ENCODE results near the gene USB1. TPM values are rescaled to one million over a fixed set of nuclear protein-coding genes. Genes with fewer than 3 reads are reported as not detected.
"Not testable (repeated sequence)": the region's sequence is repeated elsewhere in the genome, so short reads cannot be mapped to it uniquely, and the experiment has no call there.

The USB1 gene
- polyA plus RNA-seq, 3 donors = 11.8 to 35.0 (median 25.1) TPM

DNA sequence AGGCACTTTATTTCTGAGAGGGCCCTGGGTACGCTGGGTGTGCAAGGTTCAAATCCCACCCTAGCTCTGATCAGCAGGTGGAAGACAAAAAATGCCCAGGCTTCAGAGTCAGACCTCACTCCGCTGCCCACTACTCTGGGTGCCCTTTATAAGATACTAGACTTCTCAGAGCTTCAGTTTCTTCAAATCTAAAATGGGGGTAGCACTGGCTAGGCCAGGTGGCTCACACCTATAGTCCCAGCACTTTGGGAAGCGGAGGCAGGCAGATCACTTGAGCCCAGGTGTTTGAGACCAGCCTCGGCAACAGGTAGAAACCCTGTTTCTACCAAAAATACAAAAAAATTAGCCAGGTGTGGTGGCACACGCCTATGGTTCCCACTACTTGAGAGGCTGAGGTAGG is 1.7 kb downstream of the USB1 start:
- H3K27ac ChIP-seq (ENCODE audit: low read depth, low read length) = no peak overlapping the region
- 93 to 99% (median 98%) methylated on average over 5 of the region's 5 CpGs for WGBS, 3 donors

DNA sequence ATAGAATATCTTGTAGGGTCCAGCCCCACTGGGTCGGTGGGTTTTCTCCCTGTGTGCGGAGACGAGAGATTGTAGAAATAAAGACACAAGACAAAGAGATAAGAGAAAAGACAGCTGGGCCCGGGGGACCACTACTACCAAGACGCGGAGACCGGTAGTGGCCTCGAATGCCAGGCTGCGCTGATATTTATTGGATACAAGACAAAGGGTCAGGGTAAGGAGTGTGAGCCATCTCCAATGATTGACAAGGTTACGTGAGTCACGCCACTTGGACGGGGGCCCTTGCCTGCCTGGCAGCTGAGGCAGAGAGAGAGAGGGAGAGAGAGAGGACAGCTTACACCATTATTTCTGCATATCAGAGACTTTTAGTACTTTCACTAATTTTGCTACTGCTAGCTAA is 3.5 kb downstream of the USB1 start:
- 51 to 89% (median 88%) methylated on average over 12 of the region's 12 CpGs for WGBS, 3 donors
- H3K27ac ChIP-seq (ENCODE audit: low read depth, low read length) = not testable (repeated sequence)

DNA sequence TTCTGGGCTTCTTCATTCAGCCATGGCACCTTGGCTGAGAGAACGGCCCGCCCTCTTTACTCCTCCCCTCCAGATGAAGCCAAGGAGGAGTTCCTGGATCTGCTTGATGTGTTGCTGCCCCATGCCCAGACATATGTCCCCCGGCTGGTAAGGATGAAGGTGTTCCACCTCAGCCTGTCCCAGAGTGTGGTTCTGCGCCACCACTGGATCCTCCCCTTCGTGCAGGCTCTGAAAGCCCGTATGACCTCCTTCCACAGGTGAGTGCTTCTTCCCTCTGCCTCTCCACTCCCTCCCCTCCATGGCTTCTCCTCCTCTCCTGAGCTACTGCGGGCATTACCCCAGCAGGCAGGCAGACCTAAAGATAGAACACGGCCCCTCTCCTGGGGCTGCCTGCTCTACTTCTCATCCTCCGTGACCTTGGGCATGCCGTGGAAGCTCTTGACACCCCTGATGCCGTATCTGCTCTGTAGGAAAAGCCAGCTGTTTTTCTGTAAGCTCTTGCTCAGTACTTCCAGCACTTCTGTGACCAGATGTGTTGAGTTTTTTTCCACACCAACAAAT is 8.7 kb downstream of the USB1 start:
- 83 to 95% (median 92%) methylated on average over 11 of the region's 11 CpGs for WGBS, 3 donors

DNA sequence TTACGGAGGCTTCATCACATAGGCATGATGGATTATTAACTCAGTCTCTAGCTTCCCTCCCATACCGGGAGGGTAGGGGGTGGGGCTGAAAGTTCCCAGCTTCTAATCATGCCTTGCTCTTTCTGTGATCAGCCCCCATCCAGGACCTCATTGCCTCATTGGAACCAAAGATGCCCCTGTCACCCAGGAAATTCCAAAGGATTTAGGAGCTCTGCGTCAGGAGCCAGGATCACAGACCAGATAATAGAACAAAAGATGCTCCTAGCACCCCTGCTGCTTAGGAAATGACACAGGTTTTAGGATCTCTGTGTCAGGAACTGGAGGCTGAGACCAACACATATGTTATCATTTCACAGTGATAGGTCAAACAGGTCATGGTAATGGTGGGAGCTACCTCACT is 9.7 kb downstream of the USB1 start:
- H3K27ac ChIP-seq (ENCODE audit: low read depth, low read length) = no peak overlapping the region
- WGBS, 3 donors = 72 to 84% (median 79%) methylated on average over 3 of the region's 3 CpGs

More for the DNA sequence above, 8.7 kb downstream of the USB1 start:
- H3K27ac ChIP-seq (ENCODE audit: low read depth, low read length) = no peak overlapping the region

DNA sequence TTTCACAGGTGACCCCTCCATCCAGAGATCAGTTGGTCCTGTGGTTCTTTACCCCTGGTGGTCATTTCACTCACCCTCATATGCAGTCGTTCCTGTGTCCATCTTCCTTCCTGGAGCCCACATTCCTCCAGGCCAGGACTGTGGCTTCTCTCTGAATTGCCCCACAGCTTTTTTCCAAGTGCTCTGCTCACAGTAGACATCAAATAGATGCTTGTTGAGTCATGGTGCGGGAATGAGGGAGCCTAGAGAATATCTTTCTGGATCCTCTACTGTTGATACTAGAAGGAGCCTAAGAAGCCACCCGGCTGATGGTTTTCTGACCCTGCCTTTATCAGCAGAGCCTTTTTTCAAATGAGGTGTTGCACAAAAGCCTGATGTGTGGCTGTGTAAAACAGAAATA is 10.4 kb downstream of the USB1 start:
- 82 to 83% (median 82%) methylated on average over 3 of the region's 3 CpGs for WGBS, 3 donors
- no peak overlapping the region for H3K27ac ChIP-seq (ENCODE audit: low read depth, low read length)

DNA sequence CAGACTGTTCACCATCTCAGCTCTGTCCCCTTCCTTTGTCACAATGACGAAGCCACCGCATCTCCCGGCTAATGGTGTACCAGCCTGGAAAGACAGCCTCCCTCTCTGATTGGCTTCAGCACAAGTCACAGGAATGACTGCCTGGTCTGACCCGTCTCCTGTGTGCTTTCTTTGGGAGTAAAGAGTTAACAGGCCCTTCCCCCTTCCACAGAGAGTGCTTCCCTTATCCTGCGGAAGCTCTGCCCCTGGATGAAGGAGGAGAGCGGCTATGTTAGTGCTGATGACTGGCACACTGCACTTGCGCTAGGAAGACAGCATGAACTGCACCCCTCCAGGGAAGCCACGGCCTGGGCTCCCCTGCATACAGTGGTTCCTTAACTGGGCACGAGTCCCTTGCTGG is 11.3 kb downstream of the USB1 start:
- no peak overlapping the region for H3K27ac ChIP-seq (ENCODE audit: low read depth, low read length)
- 74 to 83% (median 76%) methylated on average over 9 of the region's 9 CpGs for WGBS, 3 donors

DNA sequence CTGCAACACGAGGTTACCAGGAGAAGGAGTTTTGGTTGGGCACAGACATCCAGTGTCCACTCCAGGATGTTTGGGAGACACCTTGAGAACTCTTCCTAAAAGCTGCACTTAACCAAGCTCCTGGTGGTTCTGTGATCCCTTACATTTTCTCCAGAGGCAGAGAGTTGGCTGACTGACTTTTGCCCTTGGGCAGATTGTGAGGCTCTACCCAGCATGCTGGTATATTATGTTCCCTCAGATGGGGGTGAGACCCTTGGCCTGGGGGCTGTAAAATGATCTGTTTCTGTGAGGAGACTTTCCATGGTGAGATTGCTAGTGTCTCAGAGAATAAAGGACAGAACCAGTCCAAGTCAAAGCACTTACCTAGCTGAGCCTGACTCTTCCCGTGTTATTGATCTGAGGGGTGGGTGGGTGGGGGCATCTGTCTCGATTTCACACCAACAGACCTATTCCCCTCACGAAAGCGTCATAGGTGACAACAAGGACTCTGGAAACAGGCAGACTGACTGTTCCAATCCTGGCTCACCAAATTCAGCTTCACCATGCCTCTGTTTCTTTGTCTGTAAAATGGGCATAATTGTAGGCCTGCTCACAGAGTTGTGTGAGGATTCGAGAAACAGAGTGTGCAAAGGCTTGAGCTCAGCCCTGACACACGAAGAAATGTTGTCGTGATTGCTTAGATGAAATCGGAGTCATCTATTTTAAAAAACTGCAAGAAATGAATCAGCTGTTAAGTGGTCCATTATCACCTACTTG is 12.2 kb downstream of the USB1 start:
- no peak overlapping the region for H3K27ac ChIP-seq (ENCODE audit: low read depth, low read length)
- 89 to 94% (median 91%) methylated on average over 9 of the region's 9 CpGs for WGBS, 3 donors

DNA sequence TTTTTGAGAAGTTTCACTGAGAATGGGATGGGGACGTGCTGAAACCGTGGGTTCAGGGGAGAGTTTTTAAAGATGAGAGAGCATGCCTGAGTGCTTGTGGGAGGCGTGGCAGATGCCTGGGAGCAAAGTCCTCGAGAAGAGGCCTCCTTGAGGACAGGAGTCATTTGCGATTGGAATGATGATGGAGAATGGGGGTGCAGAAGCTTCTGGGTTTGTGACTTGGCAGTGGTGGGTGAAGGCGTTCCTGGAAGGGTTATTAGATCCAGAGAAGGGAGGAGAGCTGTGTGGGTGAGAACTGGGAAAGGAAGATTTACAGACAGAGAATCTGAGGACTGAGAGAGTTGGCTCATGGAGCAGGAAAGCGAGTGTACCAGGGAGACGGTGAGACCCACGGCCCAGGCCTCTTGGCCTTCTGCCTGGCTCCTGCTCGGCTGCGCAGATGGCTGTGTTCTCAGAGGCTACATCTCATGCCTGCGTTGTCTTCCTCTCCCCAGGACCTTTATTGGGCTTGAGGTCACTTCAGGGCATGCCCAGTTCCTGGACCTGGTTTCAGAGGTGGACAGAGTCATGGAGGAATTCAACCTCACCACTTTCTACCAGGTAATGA is 15.7 kb downstream of the USB1 start:
- no peak overlapping the region for H3K27ac ChIP-seq (ENCODE audit: low read depth, low read length)
- WGBS, 3 donors = 43 to 73% (median 66%) methylated on average over 12 of the region's 12 CpGs

DNA sequence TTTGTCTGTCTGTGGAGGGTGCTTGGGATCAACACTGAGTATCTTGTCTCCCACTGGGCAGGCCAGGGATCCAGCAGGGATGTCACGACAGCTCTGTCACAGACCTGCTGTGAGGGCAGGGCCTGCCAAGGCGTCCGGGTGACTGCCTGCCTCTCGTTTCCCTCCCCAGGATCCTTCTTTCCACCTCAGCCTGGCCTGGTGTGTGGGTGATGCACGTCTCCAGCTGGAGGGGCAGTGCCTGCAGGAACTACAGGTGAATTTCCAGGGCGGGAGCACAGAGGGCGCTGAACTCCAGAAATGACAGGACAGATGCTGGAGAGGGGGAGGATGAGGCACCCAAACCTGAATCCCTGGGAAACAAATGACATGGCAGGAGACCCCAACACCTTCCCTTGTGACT is 17.6 kb downstream of the USB1 start:
- H3K27ac ChIP-seq (ENCODE audit: low read depth, low read length) = no peak overlapping the region
- WGBS, 3 donors = 83 to 89% (median 89%) methylated on average over 7 of the region's 7 CpGs

DNA sequence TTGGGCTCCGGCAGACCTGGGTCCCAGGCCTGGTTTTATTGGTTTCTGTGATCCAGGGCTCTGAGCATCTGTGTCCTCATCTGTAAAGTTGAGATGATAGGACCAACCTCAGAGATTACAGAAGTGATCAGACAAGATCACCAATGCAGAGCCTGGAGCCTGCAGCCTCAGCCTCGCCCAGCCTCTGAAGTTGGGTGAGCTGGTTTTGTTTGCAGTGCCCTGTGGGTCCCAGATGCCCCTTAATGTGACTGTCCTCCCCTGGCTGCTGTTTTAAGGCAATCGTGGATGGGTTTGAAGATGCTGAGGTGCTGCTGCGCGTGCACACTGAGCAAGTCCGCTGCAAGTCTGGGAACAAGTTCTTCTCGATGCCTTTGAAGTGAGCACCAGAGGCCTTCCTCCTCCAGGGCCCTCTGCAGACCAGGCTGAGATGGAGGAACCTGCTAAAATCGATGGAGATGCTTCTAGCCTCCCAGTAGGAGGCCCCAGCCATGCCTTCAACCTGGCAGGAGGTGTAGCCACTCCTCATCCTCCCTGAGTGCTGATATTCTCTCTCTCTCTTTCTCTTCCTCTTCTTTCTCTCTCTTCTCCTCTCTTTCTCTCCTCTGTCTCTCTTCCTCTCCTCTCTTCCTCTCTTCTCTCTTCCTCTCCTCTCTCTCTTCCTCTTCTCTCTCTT is 18.8 kb downstream of the USB1 start:
- 81 to 86% (median 83%) methylated on average over 8 of the region's 8 CpGs for WGBS, 3 donors
- no peak overlapping the region for H3K27ac ChIP-seq (ENCODE audit: low read depth, low read length)

DNA sequence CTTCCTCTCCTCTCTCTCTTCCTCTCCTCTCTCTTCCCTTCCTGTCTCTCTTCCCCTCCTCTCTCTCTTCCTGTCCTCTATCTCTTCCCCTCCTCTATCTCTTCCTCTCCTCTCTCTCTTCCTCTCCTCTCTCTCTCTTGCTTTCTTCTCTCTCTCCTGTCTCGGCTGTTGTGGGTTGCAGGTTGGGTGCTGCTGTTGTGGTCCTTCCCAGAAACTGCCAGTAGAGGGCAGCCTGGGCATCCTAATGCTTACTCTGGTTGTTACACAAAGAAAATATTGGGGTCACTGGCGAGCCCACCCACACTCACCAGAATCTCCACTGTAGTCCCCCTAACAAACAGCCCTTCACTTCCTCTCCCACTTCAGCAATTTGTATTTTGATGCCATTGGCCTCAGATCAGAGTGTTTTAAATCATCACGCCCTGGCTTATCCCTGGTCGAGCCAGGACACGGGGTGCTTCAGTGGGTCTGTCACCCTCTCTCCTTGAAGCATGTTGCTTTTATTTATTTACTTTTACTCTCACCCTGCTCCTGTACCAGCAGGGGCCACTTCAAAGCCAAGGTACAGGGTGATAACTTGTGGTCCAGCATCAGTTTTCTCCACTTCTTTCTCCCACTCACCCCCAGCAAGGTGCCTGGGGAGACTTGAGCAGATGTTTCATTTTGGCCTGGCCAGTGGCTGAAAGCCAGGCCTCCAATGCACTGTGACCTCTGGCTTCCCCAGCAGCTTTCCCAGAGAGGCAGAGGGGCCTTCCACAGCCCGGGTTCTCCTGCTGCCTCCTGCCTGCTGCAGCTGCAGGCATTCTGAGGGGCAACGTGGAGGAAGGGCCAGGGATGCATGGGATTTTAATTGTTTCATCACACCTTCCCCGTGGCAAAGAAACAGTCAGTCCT is 19.7 kb downstream of the USB1 start:
- no peak overlapping the region for H3K27ac ChIP-seq (ENCODE audit: low read depth, low read length)
- 55 to 58% (median 56%) methylated on average over 8 of the region's 8 CpGs for WGBS, 3 donors

DNA sequence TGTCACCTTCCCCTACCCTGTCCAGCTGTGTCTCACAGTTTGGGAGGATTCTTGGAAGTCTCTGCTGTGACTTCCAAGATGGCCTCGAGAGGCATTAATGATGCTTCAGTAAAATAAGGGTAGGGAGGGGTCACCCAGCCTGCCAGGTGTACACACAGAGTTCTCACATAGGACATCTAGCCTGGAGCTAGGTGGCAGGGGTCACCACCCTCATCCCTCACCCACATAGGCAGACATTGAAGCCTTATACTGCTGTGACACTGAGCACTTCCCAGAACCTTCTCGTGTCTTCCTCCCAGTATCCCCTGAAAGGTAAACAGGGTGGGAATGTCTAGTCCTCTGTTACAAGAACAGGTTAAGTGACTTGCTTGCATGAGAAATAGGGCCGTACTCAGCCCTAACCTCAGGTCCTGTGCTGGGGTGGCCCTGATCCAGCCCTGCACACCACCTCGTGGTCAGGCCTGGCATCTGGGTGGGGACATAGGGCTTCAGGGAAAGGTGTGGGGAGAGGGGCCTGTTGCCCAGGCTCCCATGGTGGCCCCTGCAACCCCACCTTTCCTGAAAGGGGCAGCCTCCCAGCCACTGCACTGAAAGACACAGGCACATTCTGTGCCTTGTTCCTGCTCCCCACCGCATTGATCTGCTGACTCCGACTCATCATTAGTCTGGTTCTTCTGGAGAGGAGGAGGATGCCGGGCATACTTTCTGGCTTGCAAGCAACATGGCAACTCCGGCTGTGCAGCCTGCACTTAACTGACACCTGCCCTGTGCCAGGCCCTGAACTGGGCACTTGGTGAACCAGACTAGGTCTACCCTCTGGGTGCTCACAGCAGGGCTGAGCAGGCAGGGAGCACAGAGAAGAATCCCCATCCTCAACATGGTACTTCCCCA is 20.7 kb downstream of the USB1 start:
- WGBS, 3 donors = 62 to 82% (median 78%) methylated on average over 8 of the region's 8 CpGs
- H3K27ac ChIP-seq (ENCODE audit: low read depth, low read length) = no peak overlapping the region

DNA sequence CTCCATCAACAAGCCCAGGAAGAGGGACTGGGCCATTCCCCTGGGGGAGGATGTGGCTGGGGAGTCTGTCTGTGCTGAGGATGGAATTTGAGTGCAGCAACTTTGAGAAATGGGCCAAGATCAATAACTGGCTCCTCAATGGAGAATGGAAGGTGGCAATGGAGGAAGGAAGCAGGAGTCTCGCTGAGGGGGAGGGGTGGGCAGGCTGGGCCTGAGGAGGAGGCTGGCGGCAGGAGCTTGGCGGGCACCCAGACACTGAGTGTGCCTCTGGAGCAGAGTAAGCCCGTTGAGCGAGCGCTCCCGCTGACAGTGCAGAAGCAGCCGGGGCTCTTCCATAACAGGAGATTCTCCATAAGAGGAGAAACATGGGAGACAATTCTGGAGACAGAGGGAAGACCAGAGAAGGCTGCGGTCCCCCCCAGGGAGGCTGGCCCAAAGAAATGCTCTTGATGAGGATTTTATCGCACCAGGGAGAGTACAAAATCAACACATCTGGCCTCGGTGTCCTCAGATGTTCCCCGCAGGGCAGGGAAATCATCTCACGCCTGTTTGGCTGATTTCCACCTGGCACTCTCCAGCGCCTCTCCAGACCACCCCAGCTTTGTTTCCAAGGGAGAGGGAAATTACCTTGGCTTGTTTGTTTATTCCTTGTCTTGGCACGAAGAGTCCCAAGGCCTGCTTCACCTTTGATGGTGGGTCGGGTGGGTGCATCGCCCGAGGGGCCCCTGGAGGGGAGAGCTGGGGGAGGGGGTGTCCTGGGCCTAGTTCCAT is 21.6 kb downstream of the USB1 start:
- WGBS, 3 donors = 12 to 36% (median 29%) methylated on average over 18 of the region's 18 CpGs
- H3K27ac ChIP-seq (ENCODE audit: low read depth, low read length) = no peak overlapping the region

DNA sequence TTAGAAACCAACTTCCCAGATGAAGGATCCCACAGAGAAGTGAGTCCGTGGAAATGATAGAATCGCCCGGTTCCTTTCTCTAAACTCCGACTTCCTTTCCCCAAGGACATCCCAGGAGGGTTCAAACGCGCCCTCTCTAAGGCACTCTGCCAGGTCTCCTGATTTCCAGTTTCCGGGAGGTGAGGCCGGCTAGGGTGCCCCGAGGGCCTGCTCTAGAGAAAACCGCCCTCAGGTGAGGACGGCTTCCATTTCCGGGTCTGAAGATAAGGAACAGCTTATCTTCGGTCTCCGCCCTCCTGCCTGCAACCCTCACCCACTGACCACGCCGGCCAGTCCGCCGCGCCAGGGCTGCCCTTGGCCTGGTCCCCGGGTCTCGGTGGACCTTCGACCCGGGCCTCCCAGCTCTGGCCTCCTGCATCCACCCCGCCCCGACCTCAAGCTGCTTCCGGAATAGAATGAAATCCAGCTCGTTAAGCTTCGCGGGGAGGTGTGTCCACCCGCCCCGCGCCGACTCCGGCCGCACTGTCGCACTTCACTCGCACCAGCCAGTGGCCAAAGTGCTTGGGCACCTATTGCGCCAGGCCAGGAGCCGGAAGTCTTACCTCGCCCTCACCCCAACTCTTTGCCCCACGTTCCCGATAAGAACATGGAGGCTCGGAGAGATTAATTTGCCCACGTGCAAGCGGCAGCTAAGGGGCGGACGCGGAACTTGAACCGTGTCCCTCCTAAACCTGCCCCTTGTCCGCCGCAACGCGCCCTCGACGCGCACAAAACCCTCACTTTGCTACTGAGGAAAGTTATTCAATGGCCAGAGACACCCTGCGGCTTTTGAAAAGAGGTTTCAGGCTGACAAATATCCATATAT is 23.5 kb downstream of the USB1 start:
- H3K27ac ChIP-seq (ENCODE audit: low read depth, low read length) = no peak overlapping the region
- WGBS, 3 donors = 2 to 9% (median 9%) methylated on average over 57 of the region's 57 CpGs

DNA sequence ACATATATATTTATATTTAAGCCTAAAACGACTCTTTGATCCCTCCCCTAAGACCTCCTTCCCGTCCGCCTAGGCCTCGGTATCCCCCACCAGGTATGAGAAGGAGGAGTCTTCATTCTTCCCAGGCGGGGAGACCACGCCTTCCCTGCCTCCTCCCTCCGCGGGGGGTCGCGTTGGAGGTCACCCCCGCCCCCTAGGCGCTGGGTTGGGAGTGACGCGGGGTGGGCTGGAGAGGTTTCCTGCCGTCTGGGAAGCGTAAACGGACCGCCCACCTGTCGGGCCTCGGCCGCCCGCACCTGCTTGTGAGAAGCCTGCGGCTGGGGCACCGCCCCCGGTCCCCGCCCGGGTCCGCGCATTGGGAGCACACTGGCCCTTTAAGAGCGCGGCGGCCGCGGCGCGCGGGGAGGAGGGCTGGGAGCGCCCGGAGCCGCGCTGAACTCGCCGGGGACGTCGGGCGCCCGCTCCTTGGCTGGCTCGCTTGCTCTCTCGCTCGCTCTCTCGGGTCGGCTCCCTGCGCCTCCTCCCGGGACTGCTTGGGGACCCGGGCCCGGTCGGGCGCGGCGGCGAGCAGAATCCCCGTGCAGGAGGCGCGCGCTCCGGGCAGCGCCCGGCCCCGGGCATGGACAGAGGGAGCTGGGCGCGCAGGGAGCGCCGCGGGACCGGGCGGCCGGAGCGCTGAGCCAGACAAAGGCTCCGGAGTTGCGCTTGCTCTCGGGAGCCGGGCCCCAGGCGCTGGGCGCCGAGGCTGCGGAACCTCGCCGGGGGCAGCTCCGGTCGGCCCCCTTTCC is 24.3 kb downstream of the USB1 start, which contains the start of gene MMP15:
MMP15 (plus strand) TSS at position 404 of the 788 bp plus-strand sequence. CDS start 597 bp downstream, outside the sequence.
- no peak within 1 kb of the TSS for H3K27ac ChIP-seq (ENCODE audit: low read depth, low read length)
- WGBS, 3 donors = 0 to 1% (median 1%) methylated on average over 50 to 90 of the region's 90 CpGs
